Bronchus fibroblast of lung (primary cell): Measurements from ENCODE around the gene PER1. TPM values are rescaled to one million over a fixed set of nuclear protein-coding genes. Genes with fewer than 3 reads are reported as not detected.

Experiments
- total RNA-seq: library from RNA; depleted of rRNA; stranded (reverse); fragments of >200 nt; gene quantifications from 2 replicates; pipeline ENCODE4 v1.2.3, GENCODE V29; 2015

The PER1 gene, protein sequence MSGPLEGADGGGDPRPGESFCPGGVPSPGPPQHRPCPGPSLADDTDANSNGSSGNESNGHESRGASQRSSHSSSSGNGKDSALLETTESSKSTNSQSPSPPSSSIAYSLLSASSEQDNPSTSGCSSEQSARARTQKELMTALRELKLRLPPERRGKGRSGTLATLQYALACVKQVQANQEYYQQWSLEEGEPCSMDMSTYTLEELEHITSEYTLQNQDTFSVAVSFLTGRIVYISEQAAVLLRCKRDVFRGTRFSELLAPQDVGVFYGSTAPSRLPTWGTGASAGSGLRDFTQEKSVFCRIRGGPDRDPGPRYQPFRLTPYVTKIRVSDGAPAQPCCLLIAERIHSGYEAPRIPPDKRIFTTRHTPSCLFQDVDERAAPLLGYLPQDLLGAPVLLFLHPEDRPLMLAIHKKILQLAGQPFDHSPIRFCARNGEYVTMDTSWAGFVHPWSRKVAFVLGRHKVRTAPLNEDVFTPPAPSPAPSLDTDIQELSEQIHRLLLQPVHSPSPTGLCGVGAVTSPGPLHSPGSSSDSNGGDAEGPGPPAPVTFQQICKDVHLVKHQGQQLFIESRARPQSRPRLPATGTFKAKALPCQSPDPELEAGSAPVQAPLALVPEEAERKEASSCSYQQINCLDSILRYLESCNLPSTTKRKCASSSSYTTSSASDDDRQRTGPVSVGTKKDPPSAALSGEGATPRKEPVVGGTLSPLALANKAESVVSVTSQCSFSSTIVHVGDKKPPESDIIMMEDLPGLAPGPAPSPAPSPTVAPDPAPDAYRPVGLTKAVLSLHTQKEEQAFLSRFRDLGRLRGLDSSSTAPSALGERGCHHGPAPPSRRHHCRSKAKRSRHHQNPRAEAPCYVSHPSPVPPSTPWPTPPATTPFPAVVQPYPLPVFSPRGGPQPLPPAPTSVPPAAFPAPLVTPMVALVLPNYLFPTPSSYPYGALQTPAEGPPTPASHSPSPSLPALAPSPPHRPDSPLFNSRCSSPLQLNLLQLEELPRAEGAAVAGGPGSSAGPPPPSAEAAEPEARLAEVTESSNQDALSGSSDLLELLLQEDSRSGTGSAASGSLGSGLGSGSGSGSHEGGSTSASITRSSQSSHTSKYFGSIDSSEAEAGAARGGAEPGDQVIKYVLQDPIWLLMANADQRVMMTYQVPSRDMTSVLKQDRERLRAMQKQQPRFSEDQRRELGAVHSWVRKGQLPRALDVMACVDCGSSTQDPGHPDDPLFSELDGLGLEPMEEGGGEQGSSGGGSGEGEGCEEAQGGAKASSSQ (N-terminal part only)
- total RNA-seq: 20.7 and 23.0 TPM in 2 replicates

DNA sequence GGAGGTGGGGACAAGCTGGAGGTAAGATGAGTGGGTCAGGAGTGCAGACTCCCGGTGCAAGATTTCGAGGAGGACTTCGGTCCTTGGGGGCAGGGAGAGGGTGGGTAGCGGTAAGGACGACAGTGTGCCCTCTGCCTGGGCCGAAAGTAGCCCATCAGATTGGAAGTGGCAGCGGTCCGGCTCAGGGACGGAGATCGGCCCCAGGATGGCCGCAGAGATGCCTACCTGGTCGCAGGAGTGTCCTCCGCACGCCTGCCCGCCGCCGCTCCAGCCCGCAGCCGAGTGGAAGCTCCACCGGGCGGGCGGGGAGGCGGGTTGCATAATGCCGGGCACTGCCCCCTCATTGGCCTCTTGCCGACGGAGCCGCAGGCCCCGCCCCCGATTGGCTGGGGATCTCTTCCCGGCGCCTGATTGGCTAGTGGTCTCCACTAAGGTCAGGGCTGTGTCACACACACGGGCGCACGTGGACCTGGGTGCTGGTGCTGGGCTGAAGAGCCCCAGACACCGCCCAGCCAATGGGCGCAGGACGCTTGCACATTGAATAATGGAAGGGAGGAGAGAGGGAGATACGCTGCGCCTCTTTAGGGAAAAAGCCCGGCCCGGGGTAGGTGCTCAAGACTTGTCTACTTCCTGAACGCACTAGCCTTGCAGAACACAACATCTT is at the start of gene PER1:
Gene PER1 (minus strand): TSS at position 293 of the 664 bp plus-strand sequence. CDS start 1,698 bp downstream, outside the sequence.

GRCh38 chr17:8189711-8190477 is 37.7 kb upstream of the PER1 start, which contains the start of gene BORCS6:
TSS of gene BORCS6 (minus strand) at chr17:8190180. CDS start at chr17:8190140, 40 bp downstream.

GRCh38 chr17:8176197-8176940 is 24.2 kb upstream of the PER1 start, which contains the start of gene TMEM107:
TSS of gene TMEM107 (minus strand) at chr17:8176380. CDS start at chr17:8176286, 94 bp downstream.

GRCh38 chr17:8162233-8162996 is 10.2 kb upstream of the PER1 start, which contains the start of gene VAMP2:
TSS of gene VAMP2 (minus strand) at chr17:8162948. CDS start at chr17:8162879, 69 bp downstream.

DNA sequence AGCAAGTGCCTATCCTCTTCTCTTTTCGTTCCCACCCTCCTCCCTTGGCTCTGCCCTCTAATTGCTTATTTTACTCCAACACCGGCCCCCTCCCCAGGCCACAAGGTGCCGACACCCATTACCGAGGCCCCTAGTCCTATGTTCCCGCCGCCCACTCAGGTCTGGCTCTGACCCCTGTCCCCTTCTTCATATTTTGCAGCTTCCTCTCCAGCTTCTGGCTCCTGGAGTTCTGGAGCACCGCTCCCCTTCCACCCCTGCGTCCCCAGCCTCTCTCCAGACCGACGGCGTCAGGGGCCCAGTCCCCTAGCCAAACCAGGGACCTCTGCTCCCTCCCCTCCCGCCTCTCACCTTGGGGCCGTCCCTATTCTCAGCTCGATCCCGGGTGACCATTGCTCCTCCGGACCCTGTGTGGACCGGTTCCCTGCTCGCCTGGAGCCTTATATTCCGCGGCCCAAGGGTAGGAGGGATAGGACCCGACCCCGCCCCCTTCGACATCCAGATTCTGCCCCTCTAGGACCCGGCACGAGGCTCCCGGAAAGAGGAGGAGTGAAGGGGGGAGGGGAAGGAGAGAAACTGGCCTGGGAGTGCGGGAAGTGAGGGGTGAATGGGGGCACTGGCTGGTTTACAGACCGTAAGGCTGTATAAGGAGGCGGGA is 28.4 kb downstream of the PER1 start, which contains the start of gene HES7:
Gene HES7 (minus strand): TSS at position 412 of the 655 bp plus-strand sequence. CDS start 22 bp downstream, at position 390.

DNA sequence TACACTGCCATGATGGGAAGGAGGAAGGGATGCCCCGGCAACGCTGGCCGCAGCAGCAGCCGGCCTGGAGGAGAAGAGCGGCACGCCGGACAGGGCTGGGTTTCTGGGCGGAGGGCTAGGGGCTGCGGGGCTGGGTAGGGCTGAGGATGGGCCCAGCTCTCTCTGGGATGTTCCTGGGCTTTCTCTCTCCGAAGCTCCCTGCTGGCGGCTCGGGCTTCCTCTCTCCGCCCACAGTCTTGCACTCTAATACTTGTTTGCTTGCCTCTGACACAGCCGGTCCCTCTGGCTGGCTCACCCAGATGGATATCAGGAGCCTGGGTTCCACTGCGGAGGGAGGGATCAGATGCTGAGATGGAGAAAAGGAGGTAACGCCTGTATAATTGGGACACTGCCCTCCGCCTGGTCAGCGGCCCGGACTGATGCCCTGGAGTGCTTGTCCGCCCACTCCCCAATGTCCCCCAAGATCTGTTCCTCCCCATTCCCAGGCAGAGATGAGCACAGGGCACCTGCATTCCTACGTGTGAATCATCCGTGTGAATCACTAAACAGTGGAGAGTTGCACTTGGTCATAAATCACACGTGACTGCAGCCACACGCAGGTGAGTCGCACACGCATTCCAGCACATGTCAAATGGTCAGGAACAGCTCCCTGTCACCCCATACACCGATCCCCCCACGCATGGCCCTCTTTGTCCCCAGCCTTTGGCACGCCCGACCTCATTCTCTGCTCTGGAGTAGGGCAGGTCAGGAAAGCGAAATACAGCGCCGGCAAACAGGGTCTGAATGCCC is 34.0 kb downstream of the PER1 start, which contains the start of gene ALOXE3:
Gene ALOXE3 (minus strand): TSS at position 535 of the 789 bp plus-strand sequence. CDS start 524 bp downstream, at position 11.

Other genes starting within 250 kb of the PER1 start
- 1.0 and 1.2 TPM in 2 replicates for gene RNF227, start 236.1 kb downstream of the PER1 start, total RNA-seq
- 0.67 and 1.2 TPM in 2 replicates for gene KCNAB3, start 222.5 kb downstream of the PER1 start, total RNA-seq
- gene TRAPPC1, start 220.5 kb downstream of the PER1 start, total RNA-seq: 71.8 and 102 TPM in 2 replicates
- 24.5 TPM in 2 replicates for gene CNTROB, start 220.2 kb downstream of the PER1 start, total RNA-seq
- gene GUCY2D, start 149.8 kb downstream of the PER1 start, total RNA-seq: 0.15 TPM in 1 of 2 replicates, not detected in the other
- gene ALOX15B, start 113.3 kb downstream of the PER1 start, total RNA-seq: under 0.01 TPM in 1 of 2 replicates, not detected in the other
- gene ALOX12B, start 64.7 kb downstream of the PER1 start, total RNA-seq: not detected in 2 replicates
- gene ALOXE3, start 33.9 kb downstream of the PER1 start, total RNA-seq: under 0.01 TPM in 1 of 2 replicates, not detected in the other
- 0.17 and 0.89 TPM in 2 replicates for gene HES7, start 28.3 kb downstream of the PER1 start, total RNA-seq
- 4.3 and 5.2 TPM in 2 replicates for gene VAMP2, start 10.5 kb upstream of the PER1 start, total RNA-seq
- 30.6 and 34.5 TPM in 2 replicates for gene TMEM107, start 24.0 kb upstream of the PER1 start, total RNA-seq
- 9.4 and 10.8 TPM in 2 replicates for gene BORCS6, start 37.8 kb upstream of the PER1 start, total RNA-seq
- 89.8 and 108 TPM in 2 replicates for gene AURKB, start 58.2 kb upstream of the PER1 start, total RNA-seq
- gene CTC1, start 95.7 kb upstream of the PER1 start, total RNA-seq: 6.1 and 6.2 TPM in 2 replicates
- 42.0 and 42.7 TPM in 2 replicates for gene PFAS, start 96.9 kb upstream of the PER1 start, total RNA-seq
- gene RANGRF, start 136.3 kb upstream of the PER1 start, total RNA-seq: 32.4 and 34.3 TPM in 2 replicates
- gene SLC25A35, start 143.0 kb upstream of the PER1 start, total RNA-seq: 1.2 and 1.5 TPM in 2 replicates
- not detected in 2 replicates for gene ARHGEF15, start 157.8 kb upstream of the PER1 start, total RNA-seq
- gene ODF4, start 187.4 kb upstream of the PER1 start, total RNA-seq: not detected in 2 replicates
- 3,674 and 3,688 TPM in 2 replicates for gene RPL26, start 230.8 kb upstream of the PER1 start, total RNA-seq
- not detected in 2 replicates for gene RNF222, start 245.4 kb upstream of the PER1 start, total RNA-seq